Gastroesophageal sphincter (tissue), 3 donors: ENCODE measurements around the gene CDH23.

ENCODE experiments used
- EP300 ChIP-seq: sonication (generic); formaldehyde crosslinking; IDR thresholded peaks from one replicate; pipeline ENCODE4 v1.6.1; 2017; ENCODE audit warnings: antibody characterized with exemption, mild to moderate bottlenecking
- POLR2AphosphoS5 ChIP-seq: sonication (generic); formaldehyde crosslinking; IDR thresholded peaks from one replicate; pipeline ENCODE4 v1.6.1; 2017; ENCODE audit warnings: antibody characterized with exemption
- TF ChIP-seq, protein P1 (sequence below), 4 experiments: fragments of 200-600 bp in 2 of 4; fragments of 450-650 bp in 2 of 4; sonication (generic) in 1 of 4; IDR thresholded peaks; one replicate each; pipeline ENCODE4 v1.5.1; 2017 to 2019; ENCODE audit warnings: antibody characterized with exemption in 4 of 4, mild to moderate bottlenecking in 2 of 4, moderate library complexity in 2 of 4

DNA sequence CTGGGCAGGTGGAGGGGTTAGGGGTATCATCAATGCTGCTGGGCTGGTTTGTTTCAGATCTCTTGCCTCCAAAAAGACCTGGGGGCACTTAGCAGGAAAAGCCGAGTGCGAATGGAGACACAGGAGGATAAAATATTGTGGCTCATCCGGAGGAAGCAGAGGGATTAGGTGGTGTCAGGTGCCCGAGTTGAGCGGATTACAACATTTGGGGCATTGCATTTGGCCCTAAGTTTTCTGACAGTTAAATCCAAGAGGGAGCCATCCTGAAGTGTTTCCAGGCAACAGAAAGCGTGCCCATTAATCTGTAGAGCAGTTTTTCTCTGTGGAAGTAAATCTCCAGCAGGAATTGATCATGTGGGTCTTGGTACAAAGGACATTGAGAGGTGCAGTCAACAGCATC is 85.9 kb downstream of the CDH23 start:
- no peak for TF ChIP-seq POLR2AphosphoS5
- TF ChIP-seq, protein P1, sequence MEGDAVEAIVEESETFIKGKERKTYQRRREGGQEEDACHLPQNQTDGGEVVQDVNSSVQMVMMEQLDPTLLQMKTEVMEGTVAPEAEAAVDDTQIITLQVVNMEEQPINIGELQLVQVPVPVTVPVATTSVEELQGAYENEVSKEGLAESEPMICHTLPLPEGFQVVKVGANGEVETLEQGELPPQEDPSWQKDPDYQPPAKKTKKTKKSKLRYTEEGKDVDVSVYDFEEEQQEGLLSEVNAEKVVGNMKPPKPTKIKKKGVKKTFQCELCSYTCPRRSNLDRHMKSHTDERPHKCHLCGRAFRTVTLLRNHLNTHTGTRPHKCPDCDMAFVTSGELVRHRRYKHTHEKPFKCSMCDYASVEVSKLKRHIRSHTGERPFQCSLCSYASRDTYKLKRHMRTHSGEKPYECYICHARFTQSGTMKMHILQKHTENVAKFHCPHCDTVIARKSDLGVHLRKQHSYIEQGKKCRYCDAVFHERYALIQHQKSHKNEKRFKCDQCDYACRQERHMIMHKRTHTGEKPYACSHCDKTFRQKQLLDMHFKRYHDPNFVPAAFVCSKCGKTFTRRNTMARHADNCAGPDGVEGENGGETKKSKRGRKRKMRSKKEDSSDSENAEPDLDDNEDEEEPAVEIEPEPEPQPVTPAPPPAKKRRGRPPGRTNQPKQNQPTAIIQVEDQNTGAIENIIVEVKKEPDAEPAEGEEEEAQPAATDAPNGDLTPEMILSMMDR (IDR thresholded peaks at IDR 0.05), result no peak
- TF ChIP-seq EP300, result no peak
